Skin epidermis (tissue), 12 donors: ENCODE data around the gene CFAP20.
"Not testable (repeated sequence)": the region's sequence is repeated elsewhere in the genome, so short reads cannot be mapped to it uniquely, and the experiment has no call there.

Source experiments
- H3K27ac ChIP-seq, 21 experiments: fragments of 200-600 bp; sonication (generic) in 11 of 21; one replicate each; pipeline ENCODE4 v1.5.0; 2020; ENCODE audit warnings: mild to moderate bottlenecking in 3 of 21, inconsistent platforms in 2 of 21, moderate library complexity in 2 of 21
- H3K4me3 ChIP-seq, 7 experiments: fragments of 200-600 bp; sonication (generic) in 2 of 7; one replicate each; pipeline ENCODE4 v1.5.0; 2020; ENCODE audit warnings: inconsistent platforms in 2 of 7, mild to moderate bottlenecking in 2 of 7, moderate library complexity in 1 of 7

Gene CFAP20

GRCh38 chr16:58074657-58075056 lies 54.5 kb downstream of the CFAP20 start:
- no peak overlapping the region for H3K27ac ChIP-seq
- no peak overlapping the region for H3K4me3 ChIP-seq

- not testable (repeated sequence) for H3K27ac ChIP-seq
Observed at GRCh38 chr16:58073086-58073485, 56.1 kb downstream of the CFAP20 start.

GRCh38 chr16:58072134-58072533 lies 57.0 kb downstream of the CFAP20 start:
- H3K27ac ChIP-seq, H3K4me3 ChIP-seq: not testable (repeated sequence)

More at GRCh38 chr16:58073086-58073485, 56.1 kb downstream of the CFAP20 start:
- H3K4me3 ChIP-seq, result not testable (repeated sequence)

- no peak overlapping the region for H3K27ac ChIP-seq
- no peak overlapping the region for H3K4me3 ChIP-seq
Observed at GRCh38 chr16:58070585-58070984, 58.6 kb downstream of the CFAP20 start.
